Loucy (cell line): ENCODE measurements around the gene BANK1.

Source experiments
- CTCF ChIP-seq: fragments of 200-600 bp; sonication (generic); conservative IDR thresholded peaks from 2 replicates; pipeline ENCODE4 v1.5.1; 2014; ENCODE audit warnings: mild to moderate bottlenecking, antibody characterized with exemption, low read length
- EZH2phosphoT487 ChIP-seq: fragments of 200-600 bp; IDR thresholded peaks from 2 replicates; pipeline ENCODE4 v1.6.1; 2018; ENCODE audit warnings: antibody characterized with exemption, mild to moderate bottlenecking, moderate library complexity, borderline replicate concordance

- TF ChIP-seq CTCF: no peak
- no peak for TF ChIP-seq EZH2phosphoT487
These were observed 152.4 kb downstream of the BANK1 start for GRCh38 chr4:101942891-101943290.
